Measurements from ENCODE around the gene MRPS26. TPM values are rescaled to one million over a fixed set of nuclear protein-coding genes. Genes with fewer than 3 reads are reported as not detected.

MRPS26 gene
- total RNA-seq, 1 experiment from 2014 or later = 84.3 TPM

DNA sequence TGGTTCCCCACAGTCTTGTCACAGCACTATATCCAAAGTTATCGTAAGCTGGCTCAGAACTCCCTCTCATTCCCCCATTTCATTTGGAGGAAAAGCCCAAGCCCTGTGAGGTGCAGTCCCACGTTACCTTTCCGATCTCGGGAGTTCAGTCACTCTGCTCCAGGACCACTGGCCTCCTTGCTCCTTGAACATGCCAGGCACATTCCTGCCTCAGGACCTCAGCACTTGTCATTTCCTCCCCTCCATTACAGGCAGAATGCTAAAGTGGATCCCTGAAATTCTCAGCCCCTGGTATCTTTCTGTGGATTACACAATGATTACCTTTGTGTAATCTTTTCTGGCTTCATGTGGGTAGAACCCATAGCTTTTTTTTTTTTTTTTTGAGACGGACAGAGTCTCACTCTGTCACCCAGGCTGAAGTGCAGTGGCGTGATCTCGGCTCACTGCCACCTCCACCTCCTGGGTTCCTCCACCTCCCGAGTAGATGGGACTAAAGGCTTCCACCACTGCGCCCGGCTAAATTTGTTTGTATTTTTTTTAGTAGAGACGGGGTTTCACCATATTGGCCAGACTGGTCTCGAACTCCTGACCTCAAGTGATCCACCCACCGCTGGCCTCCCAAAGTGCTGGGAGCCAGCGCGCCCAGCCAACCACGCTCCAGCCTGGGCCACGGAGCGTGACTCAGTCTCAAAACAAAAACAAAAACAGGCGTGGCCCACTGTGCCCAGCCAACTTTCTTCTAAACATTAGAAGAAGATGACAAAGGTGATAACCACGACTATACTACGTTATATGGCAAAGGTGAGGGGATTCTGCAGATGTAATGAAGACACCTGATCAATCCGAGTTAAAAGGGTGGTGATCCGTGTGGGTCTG lies 21.5 kb downstream of the MRPS26 start:
- H3K9me3 ChIP-seq (ENCODE audit: control insufficient read depth in 1 of 2, insufficient read depth in 1 of 2, low read depth in 1 of 2, low read length in 2 of 2) = no peaks in the 10 kb centered on the region
- no peak overlapping the region for H3K27ac ChIP-seq (ENCODE audit: low read depth, low read length)
- POLR2A ChIA-PET = no interaction called here
- RAD21 ChIA-PET (ENCODE audit: low non-redundant PET in 1 of 2, low total read pairs in 2 of 2, uncharacterized antibody in 2 of 2, unreplicated experiment in 2 of 2) = no interaction called here
- CTCF ChIA-PET = interaction anchor here (1.1 kb wide), 1 partner anchor 14 kb away, joined by 5 read pairs; no protein-coding TSS in a partner anchor
- H3K36me3 ChIP-seq (ENCODE audit: control insufficient read depth in 1 of 2, insufficient read depth in 2 of 2, low read length in 2 of 2) = no peaks in the 10 kb centered on the region
- H3K9ac ChIP-seq (ENCODE audit: low read length) = no peak overlapping the region
- TF ChIP-seq EZH2 (IDR thresholded peaks at IDR 0.05) (no peak), SIN3A (IDR thresholded peaks at IDR 0.05; ENCODE audit: low read depth) (no peak), CBX3 (IDR thresholded peaks at IDR 0.05; ENCODE audit: low read depth) (no peak), ZFX (IDR thresholded peaks at IDR 0.05) (no peak), SRF (IDR thresholded peaks at IDR 0.05; ENCODE audit: low read depth) (no peak), ATF3 (IDR thresholded peaks at IDR 0.05) (no peak), ZNF274 (IDR thresholded peaks at IDR 0.05; ENCODE audit: low read depth, low read length) (no peak), CEBPB (IDR thresholded peaks at IDR 0.05; ENCODE audit: low read depth) (no peak), YY1 (IDR thresholded peaks at IDR 0.05; ENCODE audit: extremely low read depth, insufficient replicate concordance, low read depth, low read length) (no peak), POLR2AphosphoS5 (IDR thresholded peaks at IDR 0.05; ENCODE audit: low read depth, low read length) (no peak), RAD21 (IDR thresholded peaks at IDR 0.05; ENCODE audit: low read depth) (no peak), EZH2phosphoT487 (IDR thresholded peaks at IDR 0.05; ENCODE audit: borderline replicate concordance) (no peak), ELF1 (IDR thresholded peaks at IDR 0.05; ENCODE audit: borderline replicate concordance, low read depth) (no peak), ZBTB33 (IDR thresholded peaks at IDR 0.05; ENCODE audit: extremely low read depth, insufficient replicate concordance, low read length) (no peak), CTCF (IDR thresholded peaks at IDR 0.05 in 2 of 3, conservative IDR thresholded peaks at IDR 0.05 in 1 of 3; ENCODE audit: borderline replicate concordance in 1 of 3, insufficient read depth in 1 of 3, low read depth in 2 of 3, low read length in 2 of 3) (no peak), EGR1 (IDR thresholded peaks at IDR 0.05; ENCODE audit: low read depth) (no peak), POLR2A (IDR thresholded peaks at IDR 0.05; ENCODE audit: borderline replicate concordance, extremely low read depth, insufficient read depth, insufficient read length) (no peak), FOSL1 (IDR thresholded peaks at IDR 0.05; ENCODE audit: low read depth) (no peak), SP1 (IDR thresholded peaks at IDR 0.05; ENCODE audit: low read depth) (no peak)
- TF ChIP-seq, protein P1, sequence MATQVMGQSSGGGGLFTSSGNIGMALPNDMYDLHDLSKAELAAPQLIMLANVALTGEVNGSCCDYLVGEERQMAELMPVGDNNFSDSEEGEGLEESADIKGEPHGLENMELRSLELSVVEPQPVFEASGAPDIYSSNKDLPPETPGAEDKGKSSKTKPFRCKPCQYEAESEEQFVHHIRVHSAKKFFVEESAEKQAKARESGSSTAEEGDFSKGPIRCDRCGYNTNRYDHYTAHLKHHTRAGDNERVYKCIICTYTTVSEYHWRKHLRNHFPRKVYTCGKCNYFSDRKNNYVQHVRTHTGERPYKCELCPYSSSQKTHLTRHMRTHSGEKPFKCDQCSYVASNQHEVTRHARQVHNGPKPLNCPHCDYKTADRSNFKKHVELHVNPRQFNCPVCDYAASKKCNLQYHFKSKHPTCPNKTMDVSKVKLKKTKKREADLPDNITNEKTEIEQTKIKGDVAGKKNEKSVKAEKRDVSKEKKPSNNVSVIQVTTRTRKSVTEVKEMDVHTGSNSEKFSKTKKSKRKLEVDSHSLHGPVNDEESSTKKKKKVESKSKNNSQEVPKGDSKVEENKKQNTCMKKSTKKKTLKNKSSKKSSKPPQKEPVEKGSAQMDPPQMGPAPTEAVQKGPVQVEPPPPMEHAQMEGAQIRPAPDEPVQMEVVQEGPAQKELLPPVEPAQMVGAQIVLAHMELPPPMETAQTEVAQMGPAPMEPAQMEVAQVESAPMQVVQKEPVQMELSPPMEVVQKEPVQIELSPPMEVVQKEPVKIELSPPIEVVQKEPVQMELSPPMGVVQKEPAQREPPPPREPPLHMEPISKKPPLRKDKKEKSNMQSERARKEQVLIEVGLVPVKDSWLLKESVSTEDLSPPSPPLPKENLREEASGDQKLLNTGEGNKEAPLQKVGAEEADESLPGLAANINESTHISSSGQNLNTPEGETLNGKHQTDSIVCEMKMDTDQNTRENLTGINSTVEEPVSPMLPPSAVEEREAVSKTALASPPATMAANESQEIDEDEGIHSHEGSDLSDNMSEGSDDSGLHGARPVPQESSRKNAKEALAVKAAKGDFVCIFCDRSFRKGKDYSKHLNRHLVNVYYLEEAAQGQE (IDR thresholded peaks at IDR 0.05; ENCODE audit: low read depth) = no peak
- ATAC-seq (no peak; the same call in 1 of the 2 replicates), DNase-seq (ENCODE audit: low read depth, low spot score) (no peak)
- no TSS peak for BruUV-seq (replicated peaks)
- intact Hi-C loops (cut with micrococcal nuclease) = no loop called here
- no peak overlapping the region for H2AFZ ChIP-seq (ENCODE audit: low read depth, low read length, poor library complexity, severe bottlenecking)
- H3K79me2 ChIP-seq (ENCODE audit: insufficient read depth, low read length) = no peaks in the 10 kb centered on the region
- no peaks in the 10 kb centered on the region for H3K27me3 ChIP-seq (ENCODE audit: insufficient read depth, low read length)
- no peak overlapping the region for H3K4me2 ChIP-seq (ENCODE audit: low read length)
- no peaks in the 10 kb centered on the region for H3K9me2 ChIP-seq (ENCODE audit: insufficient read depth)
- no peaks in the 10 kb centered on the region for H4K20me1 ChIP-seq (ENCODE audit: insufficient read depth)
- no peak overlapping the region for H3K4me3 ChIP-seq (replicated peaks in 1 of 2; ENCODE audit: low read depth in 1 of 2, low read length in 2 of 2)
- H3K4me1 ChIP-seq (ENCODE audit: control insufficient read depth in 1 of 2, insufficient read depth in 2 of 2, low read length in 2 of 2) = peaks cover 7 to 15% of the 10 kb centered on the region in 2 experiments; a peak in 2 of 4 replicates

Measured in HCT116 (cell line).